HL-60 (cell line): ENCODE results near the gene FOXD2.

Experiments used
- DNase-seq, 2 experiments: peaks; one replicate each; pipeline ENCODE4 v3.0.0-alpha.2; 2010 to 2020; ENCODE audit warnings: low read depth in 1 of 2, low spot score in 1 of 2
- H3K27ac ChIP-seq: fragments of 250-450 bp; sonication (Bioruptor Pico); replicated peaks from 2 replicates; pipeline ENCODE4 v1.5.1; 2020; ENCODE audit warnings: mild to moderate bottlenecking, moderate library complexity
- H3K27me3 ChIP-seq: fragments of 250-450 bp; sonication (Bioruptor Pico); 2 replicates; pipeline ENCODE4 v1.5.1; 2021; ENCODE audit warnings: mild to moderate bottlenecking, moderate library complexity; ENCODE audit not compliant: insufficient read depth, poor library complexity, severe bottlenecking
- H3K4me3 ChIP-seq: replicated peaks from 2 replicates; pipeline ENCODE4 v1.5.1; 2011; ENCODE audit warnings: mild to moderate bottlenecking, control low read depth, low read length; ENCODE audit not compliant: insufficient read depth
- CTCF ChIP-seq: IDR thresholded peaks from one replicate; pipeline ENCODE4 v1.5.1; 2011; ENCODE audit warnings: low read length, control low read depth, inconsistent platforms; ENCODE audit not compliant: insufficient read depth
- GABPA ChIP-seq: IDR thresholded peaks from 2 replicates; pipeline ENCODE4 v1.6.1; 2012; ENCODE audit warnings: low read depth
- POLR2AphosphoS5 ChIP-seq: IDR thresholded peaks from 2 replicates; pipeline ENCODE4 v1.6.1; 2012; ENCODE audit warnings: low read depth
- REST ChIP-seq: IDR thresholded peaks from 2 replicates; pipeline ENCODE4 v1.6.1; 2012; ENCODE audit warnings: low read depth; ENCODE audit not compliant: insufficient replicate concordance
- SPI1 ChIP-seq: IDR thresholded peaks from 2 replicates; pipeline ENCODE4 v1.6.1; 2012; ENCODE audit warnings: low read depth, mild to moderate bottlenecking, borderline replicate concordance

The FOXD2 gene

GRCh38 chr1:47478090-47478489, 40.2 kb downstream of the FOXD2 start:
- DNase-seq = no peak
- Histone ChIP-seq H3K27ac (no peak overlapping the region), H3K4me3 (no peak overlapping the region), H3K27me3 (no peaks in the 10 kb centered on the region)
- TF ChIP-seq GABPA = no peak
- TF ChIP-seq SPI1 = no peak
- TF ChIP-seq REST = no peak
- no peak for TF ChIP-seq CTCF
- no peak for TF ChIP-seq POLR2AphosphoS5

- Histone ChIP-seq H3K4me3 (no peak overlapping the region), H3K27me3 (no peaks in the 10 kb centered on the region), H3K27ac (no peak overlapping the region)
- DNase-seq = no peak
- TF ChIP-seq POLR2AphosphoS5 (no peak), REST (no peak), GABPA (no peak)
Measured at GRCh38 chr1:47479664-47480063, 41.8 kb downstream of the FOXD2 start.

- Histone ChIP-seq H3K27me3 (no peaks in the 10 kb centered on the region), H3K4me3 (no peak overlapping the region), H3K27ac (no peak overlapping the region)
- no peak for DNase-seq
- TF ChIP-seq REST (no peak), CTCF (no peak), SPI1 (no peak), GABPA (no peak), POLR2AphosphoS5 (no peak)
Measured at GRCh38 chr1:47481936-47482335, 44.1 kb downstream of the FOXD2 start.

- H3K4me3 ChIP-seq = no peak overlapping the region
- no peak for DNase-seq
- no peak overlapping the region for H3K27ac ChIP-seq
- H3K27me3 ChIP-seq = no peaks in the 10 kb centered on the region
- TF ChIP-seq POLR2AphosphoS5 = no peak
- TF ChIP-seq GABPA = no peak
- no peak for TF ChIP-seq CTCF
- TF ChIP-seq SPI1 = no peak
- no peak for TF ChIP-seq REST
Measured at GRCh38 chr1:47482786-47483185, 44.9 kb downstream of the FOXD2 start.
